Epithelial cell of prostate (primary cell): ENCODE data around the gene DBT.
A peak's percentile ranks its signal among the peaks of the same experiment; 100 is the strongest.
"Not testable (repeated sequence)": the region's sequence is repeated elsewhere in the genome, so short reads cannot be mapped to it uniquely, and the experiment has no call there.

Experiments used
- DNase-seq: peaks from one replicate; pipeline ENCODE4 v3.0.0-alpha.2; 2011; ENCODE audit warnings: low read depth, low spot score
- H3K27ac ChIP-seq: fragments of 450-650 bp; 2 replicates; pipeline ENCODE4 v1.5.1; 2017; ENCODE audit warnings: mild to moderate bottlenecking

Gene DBT

DNA sequence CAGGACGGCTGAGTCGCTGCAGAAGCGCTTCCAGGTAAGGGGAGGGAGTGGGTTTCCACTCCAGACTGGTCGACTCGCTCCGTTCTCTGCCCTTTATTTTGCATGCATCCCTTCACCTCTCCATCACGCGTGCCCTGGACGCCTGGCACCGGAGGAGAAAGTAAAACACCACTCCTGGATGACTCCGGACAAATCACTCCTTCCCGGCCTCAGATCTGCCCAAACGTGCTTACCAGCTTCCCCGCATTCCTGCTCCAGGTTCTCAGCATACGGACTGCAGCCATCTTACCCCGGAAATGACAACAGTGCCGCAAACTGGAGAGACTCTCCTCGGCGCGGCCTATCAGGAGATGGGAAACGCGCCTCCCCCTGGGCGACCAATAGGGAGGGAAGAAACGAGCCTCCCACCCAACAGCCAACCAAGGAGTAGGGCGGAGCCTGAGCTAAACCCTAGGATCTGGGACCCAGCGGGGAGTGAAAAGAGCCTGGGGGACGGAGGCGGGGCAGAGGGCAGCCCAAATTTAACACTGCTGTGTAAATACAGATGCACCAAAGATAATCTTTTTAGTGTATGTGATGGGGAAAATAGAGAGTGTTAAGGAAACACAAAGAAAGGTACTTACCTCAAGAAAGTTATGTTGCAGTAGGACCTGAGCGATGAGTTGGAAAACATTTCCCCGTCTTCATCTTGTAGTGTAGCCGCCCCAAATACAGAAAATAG, at the start of gene DBT:
TSS of gene DBT (minus strand) at position 298 of the 721 bp plus-strand sequence. CDS start at position 284, 14 bp downstream.
- DNase-seq = peak; percentile 81
- peak within 1 kb of the TSS; percentile 63 for H3K27ac ChIP-seq

- no peak for DNase-seq
- no peak overlapping the region for H3K27ac ChIP-seq
Measured at GRCh38 chr1:100298512-100298911, 48.9 kb upstream of the DBT start.

DNA sequence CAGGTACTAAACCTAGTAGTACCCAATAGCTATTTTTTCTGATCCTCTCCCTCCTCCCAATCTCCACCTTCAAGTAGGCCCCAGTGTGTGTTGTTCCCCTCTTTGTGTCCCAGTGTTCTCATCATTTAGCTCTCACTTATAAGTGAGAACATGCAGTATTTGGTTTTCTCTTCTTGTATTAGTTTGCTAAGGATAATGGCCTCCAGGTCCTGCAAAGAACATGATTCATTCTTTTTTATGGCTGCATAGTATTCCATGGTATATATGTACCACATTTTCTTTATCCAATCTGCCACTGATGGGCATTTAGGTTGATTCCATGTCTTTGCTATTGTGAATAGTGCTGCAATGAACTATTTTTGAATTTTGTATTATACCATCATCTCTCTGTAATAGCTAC, 47.4 kb upstream of the DBT start:
- H3K27ac ChIP-seq, DNase-seq: not testable (repeated sequence)

DNA sequence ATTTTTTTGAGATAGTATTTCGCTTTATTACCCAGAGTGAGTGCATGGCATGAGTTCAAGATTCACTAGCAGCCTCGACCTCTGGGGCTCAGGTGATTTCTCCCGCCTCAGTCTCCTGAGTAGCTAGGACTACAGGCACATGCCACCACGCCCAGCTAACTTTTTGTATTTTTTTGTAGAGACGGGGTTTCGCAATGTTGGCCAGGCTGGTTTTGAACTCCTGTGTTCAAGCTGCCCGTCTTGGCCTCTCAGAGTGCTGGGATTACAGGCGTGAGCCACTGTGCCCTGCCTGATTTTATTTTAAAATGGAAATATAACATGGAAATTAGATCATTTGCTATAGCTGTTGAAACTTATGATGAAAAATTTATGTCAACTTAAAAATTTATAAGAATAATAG, 46.5 kb upstream of the DBT start:
- H3K27ac ChIP-seq = no peak overlapping the region
- no peak for DNase-seq

- DNase-seq = no peak
- no peak overlapping the region for H3K27ac ChIP-seq
Measured at GRCh38 chr1:100292711-100293110, 43.1 kb upstream of the DBT start.

DNA sequence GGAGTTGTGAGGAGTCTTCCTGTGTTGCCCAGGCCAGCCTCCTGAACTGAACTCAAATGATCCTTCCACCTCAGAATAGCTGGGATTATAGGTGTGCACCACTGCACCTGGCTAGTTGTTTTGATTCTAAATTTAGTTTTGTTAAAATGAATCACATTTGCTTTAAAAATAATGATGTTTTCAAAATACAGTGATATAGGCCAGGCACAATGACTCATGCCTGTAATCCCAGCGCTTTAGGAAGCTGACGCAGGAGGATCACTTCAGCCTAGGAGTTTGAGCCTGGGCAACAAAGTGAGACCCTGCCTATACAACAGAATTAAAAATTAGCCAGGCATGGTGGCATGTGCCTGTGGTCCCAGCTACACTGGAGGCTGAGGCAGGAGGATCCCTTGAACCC, 40.7 kb upstream of the DBT start:
- H3K27ac ChIP-seq = no peak overlapping the region
- no peak for DNase-seq

GRCh38 chr1:100287162-100287561, 37.5 kb upstream of the DBT start:
- no peak overlapping the region for H3K27ac ChIP-seq
- DNase-seq = no peak

GRCh38 chr1:100284591-100284990, 35.0 kb upstream of the DBT start:
- H3K27ac ChIP-seq = no peak overlapping the region
- no peak for DNase-seq

- no peak overlapping the region for H3K27ac ChIP-seq
- no peak for DNase-seq
Measured at GRCh38 chr1:100279954-100280682, 30.5 kb upstream of the DBT start.

GRCh38 chr1:100279358-100279923, 29.8 kb upstream of the DBT start:
- H3K27ac ChIP-seq = no peak overlapping the region
- no peak for DNase-seq

DNA sequence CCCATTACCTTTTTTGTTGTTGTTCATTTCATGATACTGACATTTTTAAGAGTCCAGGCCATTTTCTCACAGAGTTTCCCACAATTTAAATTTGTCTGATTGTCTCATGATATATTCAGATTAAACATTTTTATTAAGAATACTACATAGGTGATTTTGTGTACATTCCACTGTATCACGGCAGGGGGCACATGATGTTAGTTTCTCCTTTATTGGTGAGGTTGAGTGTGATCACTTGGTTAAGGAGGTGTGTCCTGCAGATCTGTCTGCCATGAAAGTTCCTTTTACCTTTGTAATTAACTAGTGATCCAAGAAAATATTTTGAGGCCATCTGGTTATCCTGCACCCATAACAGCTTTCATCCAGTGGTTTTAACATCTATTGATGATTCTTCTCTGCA, 28.2 kb upstream of the DBT start:
- no peak overlapping the region for H3K27ac ChIP-seq
- no peak for DNase-seq

DNA sequence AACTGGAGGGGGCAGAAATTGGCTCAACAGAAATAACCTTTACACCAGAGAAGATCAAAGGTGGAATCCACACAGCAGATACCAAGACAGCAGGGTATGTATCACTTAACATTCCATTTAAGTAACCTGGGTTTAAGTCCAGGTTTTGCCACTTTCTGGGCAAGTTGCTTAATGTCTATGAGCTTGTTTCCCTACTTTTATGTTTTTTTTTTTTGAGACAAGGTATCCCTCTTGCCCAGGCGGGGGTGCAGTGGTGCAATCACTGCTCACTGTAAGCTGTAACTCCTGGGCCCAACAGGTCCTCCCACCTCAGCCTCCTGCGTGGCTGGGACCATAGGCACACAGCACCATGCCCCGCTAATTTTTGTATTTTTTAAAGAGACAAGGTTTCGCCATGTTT, 18.6 kb upstream of the DBT start:
- no peak for DNase-seq
- no peak overlapping the region for H3K27ac ChIP-seq

DNA sequence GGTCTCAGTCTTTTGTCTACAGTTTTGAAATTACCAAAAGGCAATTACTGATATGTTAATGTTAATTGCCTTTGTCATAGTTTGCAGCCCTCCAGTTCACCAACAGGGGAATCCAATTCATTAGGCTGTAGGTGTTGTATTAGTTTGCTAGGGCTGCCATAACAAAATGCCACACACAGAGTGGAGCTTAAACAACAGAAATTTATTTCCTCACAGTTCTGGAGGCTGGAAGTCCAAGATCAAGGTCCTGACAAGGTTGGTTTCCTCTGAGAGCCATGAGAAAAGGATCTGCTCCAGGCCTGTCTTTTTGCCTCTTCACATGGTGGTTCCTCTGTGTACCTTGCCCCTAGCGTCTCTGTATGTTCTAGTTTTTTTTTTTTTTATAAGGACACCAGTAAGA, 17.6 kb upstream of the DBT start:
- H3K27ac ChIP-seq = no peak overlapping the region

DNA sequence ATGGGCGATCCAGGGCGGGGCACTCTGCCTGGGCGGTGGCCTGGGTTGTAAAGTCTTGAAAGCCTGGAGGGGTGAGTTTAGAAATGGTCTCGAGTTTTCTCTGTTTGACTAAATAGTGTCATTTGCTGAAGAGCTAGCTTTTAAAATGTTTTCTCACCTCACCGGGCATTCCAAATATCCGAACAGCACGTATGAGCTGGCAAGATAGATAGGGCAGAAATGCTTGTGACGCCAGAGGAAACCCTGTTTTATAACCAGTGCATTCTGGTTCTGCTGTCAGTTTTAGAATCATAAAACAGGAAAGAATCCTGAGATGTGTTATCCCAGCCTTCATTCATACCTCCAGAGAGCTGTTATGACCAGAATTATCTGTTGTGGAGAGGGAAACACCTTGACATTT, 17.1 kb upstream of the DBT start:
- no peak for DNase-seq
- peak overlapping the region; percentile 72 for H3K27ac ChIP-seq

More for the DNA sequence above, 17.6 kb upstream of the DBT start:
- no peak for DNase-seq

DNA sequence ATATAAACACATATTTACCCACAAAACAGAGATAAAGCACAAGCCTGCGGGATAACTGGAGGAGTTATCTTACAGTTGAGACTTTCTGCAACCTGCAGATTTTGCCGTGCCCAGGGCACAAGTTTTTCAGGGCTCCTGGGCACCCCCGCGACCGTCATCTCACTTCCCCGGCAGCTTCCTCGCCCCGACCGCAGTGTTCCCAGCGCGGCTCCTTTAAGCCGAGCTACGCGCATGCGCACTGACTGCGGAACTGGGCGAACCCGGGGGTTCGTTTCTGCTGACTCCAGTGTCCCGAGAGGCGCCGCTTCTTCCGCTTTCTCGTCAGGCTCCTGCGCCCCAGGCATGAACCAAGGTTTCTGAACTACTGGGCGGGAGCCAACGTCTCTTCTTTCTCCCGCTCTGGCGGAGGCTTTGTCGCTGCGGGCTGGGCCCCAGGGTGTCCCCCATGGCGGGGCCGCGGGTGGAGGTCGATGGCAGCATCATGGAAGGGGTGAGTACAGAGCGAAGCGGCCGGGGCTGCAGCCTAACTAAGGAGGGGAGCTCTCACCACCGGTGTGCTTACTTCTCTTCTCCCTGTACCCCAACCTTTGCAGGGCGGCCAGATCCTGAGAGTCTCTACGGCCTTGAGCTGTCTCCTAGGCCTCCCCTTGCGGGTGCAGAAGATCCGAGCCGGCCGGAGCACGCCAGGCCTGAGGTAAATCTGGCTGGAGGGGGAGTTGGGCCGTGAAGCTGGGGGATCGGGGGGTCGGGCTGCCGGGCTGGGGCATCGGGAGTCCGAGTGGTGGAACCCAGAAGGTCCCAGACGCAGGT, 16.5 kb upstream of the DBT start, which contains the start of gene RTCA:
TSS of gene RTCA (plus strand) at position 286 of the 810 bp plus-strand sequence. CDS start at position 446, 160 bp downstream.
- peak within 1 kb of the TSS; percentile 72 for H3K27ac ChIP-seq
- DNase-seq = peak; percentile 54

DNA sequence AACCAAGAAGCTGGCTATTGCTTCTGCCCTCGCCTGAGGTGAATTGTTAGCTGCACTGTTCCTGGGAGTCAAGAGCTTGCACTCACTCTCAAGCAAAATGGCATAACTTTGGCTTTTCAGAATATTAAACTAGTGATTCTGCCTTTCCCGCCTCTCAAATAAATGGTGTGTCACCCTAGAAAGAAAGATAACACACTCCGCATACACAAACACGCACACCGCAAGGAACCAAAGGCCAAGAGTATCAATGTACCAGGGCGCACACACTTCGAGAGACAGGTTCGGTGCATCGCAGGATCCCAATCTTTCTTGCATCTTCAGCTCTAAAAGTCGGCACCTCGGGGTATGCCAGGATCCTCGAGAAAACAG, 15.9 kb upstream of the DBT start:
- DNase-seq = no peak
- peak overlapping the region; percentile 72 for H3K27ac ChIP-seq

- not testable (repeated sequence) for DNase-seq, H3K27ac ChIP-seq
Measured at GRCh38 chr1:100264081-100264480, 14.4 kb upstream of the DBT start.

GRCh38 chr1:100261686-100262085, 12.1 kb upstream of the DBT start:
- no peak for DNase-seq
- H3K27ac ChIP-seq = no peak overlapping the region

DNA sequence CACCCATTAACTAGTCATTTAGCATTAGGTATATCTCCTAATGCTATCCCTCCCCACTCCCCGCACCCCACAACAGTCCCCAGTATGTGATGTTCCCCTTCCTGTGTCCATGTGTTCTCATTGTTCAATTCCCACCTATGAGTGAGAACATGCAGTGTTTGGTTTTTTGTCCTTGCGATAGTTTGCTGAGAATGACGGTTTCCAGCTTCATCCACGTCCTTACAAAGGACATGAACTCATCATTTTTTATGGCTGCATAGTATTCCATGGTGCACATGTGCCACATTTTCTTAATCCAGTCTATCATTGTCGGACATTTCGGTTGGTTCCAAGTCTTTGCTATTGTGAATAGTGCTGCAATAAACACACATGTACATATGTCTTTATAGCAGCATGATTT, 8.8 kb upstream of the DBT start:
- not testable (repeated sequence) for DNase-seq

GRCh38 chr1:100256273-100256672, 6.6 kb upstream of the DBT start:
- not testable (repeated sequence) for H3K27ac ChIP-seq

More for the DNA sequence above, 8.8 kb upstream of the DBT start:
- H3K27ac ChIP-seq = not testable (repeated sequence)

More at GRCh38 chr1:100256273-100256672, 6.6 kb upstream of the DBT start:
- DNase-seq = not testable (repeated sequence)
